ENCODE results near the gene PHLPP1.

The PHLPP1 gene

DNA sequence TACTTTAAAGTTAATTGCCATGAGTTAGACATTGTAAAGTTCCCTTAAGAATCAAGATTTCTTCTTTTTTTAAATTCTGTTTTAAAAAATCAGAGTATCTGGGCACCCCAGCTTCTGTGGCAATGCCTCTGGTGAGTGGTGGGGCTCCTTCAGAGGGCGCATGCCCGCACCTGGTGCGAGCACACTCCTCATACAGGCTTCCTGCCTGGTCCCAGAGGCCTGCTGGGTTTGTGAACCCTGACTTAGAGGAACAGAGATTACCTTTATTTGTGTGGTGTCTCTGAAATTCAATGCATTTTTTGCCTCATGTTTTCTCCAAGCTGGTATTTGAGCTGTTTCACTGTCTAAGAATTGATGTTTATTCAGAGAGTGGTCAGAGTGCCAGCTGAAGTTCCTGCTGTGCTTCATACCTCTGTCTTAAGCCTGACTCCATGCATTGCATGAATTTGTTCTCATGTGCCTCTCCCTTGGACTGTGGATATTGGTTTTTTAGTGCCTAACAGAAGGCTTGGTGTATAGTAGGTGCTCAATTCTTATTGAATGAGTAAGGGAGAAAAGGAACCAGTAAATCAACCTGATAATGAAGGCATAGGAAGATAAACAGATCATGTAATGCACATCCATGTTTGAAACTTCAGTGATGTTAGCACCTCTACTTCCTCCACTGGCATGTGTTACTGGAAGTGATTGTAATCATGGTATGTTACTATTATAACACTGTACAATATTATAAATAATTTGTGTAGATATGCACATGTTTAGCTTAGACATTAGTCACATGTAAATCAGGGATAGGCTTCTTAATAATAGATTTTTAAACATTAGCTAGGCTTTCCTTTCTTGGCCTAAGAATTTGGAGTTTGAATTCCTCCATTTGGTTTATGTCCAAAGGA lies 29.0 kb downstream of the PHLPP1 start:
- no peak for DNase-seq

DNA sequence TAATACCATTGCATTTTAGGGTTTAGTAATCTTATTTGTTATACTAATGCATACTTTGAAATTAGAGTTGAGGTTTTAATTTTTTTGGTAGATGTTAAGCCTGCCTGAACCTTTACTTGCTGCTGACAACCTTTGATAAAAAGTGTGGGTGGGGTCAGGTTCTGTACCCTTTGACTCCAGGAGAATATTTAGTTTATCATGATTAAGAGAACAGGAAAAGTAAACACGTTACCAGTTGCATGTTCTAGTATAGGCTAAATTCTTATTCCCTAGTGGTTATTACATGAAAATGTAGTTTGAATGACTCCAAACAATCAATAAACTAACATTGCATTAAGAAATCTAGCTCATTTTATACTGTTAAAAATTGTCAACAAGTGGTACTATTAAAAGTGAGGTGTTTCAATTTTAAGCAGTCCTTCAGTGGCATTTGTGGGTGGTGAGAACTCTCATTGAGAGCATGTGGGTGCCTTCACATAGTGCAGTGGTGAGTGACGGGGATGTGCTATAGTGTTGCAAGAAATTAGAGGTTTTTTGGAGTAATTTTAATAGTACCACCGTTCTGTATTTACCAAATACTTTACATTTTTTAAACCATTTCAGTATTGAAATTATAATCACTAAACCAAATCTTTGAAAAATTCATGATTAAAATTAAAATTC lies 29.9 kb downstream of the PHLPP1 start:
- DNase-seq: no peak

DNA sequence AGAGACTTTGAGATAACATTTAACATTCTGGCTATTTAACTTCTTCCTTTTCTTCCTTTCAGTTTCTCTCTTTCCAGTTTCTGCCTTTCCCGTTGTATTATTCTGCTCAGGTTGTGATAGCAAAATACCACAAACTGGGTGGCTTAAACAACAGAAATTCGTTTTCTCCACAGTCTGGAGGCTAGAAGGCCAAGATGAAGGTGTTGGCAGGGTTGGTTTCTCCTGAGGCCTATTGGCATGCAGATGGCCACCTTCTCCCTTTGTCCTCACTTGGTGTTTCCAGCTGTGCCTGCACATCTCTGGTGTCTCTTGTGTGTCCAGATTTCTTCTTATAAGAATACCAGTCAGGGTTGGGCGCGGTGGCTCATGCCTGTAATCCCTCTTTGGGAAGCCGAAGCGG lies 34.0 kb downstream of the PHLPP1 start:
- DNase-seq: no peak

DNA sequence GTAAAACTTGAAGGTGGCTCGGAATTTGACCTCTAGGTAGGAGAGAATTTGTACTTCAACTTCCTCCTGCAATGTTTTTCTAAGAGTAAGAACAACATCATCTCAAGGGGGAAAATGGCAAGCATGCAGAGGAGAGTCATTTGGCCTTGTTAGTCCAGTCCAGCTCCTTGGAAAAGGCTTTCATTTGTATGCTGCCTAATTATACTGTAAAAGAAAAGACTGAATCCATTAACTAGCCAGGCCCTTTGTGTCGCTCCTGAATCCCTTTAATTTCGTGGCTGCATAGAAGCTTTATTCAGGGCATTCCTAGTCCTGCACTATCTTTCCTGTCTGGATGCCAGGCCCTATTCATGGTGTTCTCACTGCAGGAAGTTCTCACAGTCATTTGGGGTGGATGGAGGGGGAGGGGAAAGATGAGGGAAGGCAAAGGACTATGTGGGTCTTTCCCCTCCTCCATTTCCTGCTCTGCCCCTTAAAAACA lies 36.0 kb downstream of the PHLPP1 start:
- DNase-seq: no peak

DNA sequence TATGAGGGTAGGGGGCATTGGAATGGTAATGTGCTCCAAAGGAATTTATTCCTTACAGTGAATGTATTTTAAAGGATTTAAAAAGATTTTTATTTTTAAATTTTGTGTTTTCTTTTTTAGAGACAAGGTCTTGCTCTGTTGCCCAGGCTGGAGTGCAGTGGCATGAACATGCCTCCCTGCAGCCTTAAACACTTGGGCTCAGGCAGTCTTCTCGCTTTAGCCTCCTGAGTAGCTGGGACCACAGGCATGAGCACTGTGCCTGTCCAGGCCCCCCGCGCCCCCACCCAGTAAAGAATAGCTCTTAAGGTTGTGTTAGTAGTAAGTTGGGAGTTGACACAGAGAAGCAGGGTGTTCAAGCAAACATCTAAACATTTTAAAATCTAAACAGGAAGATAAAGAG lies 36.6 kb downstream of the PHLPP1 start:
- no peak for DNase-seq

DNA sequence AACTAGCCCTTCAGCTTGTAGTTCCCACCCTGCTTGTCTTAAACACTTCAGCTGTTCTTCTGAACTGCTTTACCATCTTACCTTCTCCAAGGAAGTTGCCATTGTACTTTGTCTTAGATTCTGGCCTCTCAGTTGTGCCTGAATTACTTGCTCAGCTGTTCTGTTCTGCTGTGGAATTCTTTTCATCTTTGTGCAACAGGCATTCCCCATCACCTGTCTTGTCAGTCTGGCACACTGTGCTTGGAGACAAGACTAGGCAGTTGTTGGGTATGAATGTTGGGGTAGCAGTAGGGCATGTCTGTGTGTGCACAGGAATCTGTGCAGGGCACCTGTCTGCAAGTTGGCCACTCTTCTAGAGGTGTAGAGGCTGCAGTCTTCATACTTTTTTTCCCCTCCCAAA lies 38.7 kb downstream of the PHLPP1 start:
- DNase-seq: no peak

DNA sequence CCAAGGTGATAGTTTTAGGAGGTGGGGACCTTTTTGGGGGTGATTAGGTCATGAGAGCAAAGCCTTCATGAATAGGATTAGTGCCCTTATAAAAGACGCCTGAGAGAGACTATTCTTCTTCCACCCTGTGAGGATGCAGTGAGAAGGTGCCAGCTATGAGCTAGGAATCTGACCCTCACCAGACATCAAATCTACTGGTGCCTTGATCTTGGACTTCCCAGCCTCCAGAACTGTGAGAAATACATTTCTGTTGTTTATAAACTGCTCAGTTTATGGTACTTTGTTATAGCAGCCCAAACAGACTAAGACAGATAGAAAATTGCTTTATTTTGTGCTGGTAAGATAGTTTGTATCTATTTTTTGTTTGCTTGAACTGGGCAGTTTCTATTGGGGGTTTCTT lies 40.1 kb downstream of the PHLPP1 start:
- no peak for DNase-seq

DNA sequence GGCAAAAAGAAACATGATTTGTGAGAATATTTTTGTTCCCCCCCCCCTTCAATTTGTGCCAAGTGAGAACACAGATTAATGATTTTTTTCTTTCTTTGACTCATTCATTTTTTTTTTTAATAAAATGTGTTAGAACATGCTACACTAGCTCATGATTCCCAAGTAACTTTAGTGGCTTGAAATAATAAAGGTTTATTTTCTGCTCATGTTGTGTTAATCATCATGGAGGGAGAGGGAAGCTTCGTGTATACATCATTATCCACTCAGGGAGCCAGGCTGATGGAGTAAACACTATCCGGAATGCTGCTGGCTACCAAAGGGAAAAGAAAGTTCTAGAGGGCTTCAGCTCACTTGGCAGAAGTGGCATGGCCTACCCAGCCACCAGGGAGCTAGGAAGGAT lies 40.6 kb downstream of the PHLPP1 start:
- DNase-seq: no peak

DNA sequence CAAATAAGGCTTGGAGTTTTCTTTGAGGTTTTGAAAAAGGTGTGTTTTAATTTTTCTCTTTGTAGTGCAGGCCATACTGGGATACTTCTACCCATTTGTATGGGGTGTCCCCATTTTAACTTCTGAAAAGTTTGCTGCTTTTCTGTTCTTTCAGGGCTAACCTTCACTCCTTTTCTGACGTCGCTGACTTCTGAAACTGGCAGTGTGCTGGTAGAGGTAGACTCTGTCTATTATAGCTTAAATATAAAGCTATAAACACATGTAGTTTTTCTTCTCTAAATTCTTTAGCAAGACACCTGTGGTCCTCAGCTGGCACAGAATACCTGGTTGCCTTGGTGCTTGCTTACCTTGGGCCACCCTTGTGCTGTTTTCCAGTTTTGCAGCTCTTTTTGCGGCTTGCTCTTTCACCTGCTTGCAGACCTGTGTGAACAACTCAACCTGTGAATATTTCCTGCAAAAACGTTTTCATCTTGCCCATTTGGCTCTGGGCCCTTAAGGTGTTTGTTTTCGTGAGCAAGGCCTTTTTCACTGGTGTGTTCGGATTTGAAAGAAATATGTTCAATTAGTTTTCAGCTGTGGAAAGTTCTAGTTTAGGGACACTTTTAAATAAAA lies 42.2 kb downstream of the PHLPP1 start:
- DNase-seq: no peak

DNA sequence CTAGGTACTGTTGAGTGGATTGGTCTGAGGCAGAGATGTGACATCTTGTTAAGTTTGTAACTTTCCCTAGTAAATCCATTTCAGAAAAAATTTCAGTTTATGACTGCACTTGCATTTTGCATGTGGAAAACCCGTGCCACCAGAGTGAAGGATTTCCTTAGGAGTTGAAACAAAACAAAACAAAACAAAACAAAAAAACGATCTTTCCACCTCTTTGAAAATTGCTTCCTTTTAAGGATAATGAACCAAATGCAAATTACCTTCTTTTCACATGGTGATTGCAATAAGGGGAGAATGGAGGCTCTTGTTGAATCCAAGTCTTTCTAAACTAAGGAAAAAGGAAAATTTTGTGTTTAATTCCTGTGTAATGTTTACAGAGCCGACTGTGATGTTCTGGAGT lies 43.2 kb downstream of the PHLPP1 start:
- DNase-seq: no peak

DNA sequence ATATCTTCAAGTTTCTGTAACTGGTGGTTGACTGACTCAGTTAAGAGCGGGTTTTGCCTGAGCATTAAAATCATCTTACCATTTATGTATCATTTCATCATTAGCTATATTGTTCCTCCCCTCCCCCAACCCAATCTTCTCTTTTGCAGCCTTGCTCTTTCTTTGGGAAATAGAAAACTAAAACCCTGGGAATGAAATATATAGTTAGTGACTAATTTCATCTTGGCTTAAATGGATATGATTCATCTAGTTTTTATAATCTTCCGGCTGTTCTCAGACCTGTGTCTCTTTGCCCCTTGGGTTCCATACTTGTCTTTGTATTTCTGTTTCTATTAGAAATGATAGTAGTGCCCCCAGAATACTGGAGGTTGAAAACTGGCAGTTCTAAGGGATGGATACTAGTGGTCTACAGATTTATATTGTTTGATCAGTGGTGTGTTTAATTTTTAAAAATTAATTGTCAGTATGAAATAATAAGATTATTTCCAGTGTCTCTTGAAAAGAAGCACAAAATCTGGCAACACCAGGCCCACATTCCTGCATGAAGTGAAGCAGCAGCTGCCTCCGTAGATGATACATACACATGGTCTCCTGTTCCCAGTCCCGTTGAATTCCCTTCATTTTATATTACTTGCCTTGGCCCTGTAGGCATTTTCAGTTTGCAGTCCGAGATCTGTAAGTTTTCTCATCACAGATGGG lies 44.5 kb downstream of the PHLPP1 start:
- no peak for DNase-seq

DNA sequence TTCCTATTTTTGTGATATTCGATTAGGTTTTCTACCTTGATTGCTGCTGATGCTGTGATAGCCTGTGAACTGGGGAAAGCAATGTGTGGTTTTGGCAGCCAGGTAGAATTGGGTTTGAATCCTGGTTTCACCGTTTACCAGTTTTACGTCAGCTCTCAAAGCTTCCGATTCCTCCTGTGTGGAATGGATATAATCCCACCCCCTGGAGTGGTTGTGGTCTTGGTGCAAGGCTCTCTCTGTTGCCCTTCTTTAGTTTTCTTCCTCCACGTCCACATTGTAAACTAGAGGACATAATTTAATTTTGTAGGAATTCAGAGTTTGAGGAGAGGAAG lies 45.0 kb downstream of the PHLPP1 start:
- no peak for DNase-seq

DNA sequence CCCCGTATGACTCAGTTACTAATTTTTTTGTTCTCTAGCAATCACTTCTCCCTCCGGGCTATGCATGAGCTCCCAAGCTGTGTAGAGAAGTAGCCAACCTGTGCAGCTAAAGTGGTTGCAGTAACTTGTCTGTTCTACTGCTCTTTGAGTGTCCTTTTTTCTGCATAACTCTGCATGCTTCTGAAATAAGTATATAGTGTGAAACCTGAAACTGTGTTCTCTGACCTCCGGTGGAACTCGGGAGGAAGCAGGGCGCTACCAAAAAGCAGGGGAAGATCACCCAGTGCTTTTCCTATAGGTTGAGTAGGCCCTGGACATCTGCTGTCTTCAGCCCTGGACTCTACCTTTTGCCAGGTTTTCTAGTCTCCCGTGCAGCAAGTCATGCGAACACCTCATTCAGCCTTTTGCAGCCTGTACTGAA lies 47.8 kb downstream of the PHLPP1 start:
- DNase-seq: no peak

DNA sequence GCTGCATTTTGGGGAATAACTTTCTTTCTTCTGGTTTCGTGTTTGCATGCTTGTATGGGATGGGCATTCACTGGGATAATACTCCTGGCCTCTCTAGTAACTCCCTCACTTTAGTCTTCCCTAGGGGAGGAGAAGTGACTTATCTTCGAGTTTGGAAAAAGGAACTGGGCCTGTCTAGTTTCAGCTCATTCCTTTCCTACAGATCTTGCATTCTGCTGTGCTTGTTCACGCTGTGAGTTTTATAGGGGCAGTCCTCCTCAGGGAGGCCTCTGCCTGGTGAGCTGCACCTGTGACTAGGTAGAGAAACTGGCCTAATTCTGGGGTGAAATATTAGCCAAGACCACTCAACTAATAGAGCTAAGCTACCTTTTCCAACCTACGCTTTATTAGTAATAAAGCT lies 50.9 kb downstream of the PHLPP1 start:
- no peak for DNase-seq

DNA sequence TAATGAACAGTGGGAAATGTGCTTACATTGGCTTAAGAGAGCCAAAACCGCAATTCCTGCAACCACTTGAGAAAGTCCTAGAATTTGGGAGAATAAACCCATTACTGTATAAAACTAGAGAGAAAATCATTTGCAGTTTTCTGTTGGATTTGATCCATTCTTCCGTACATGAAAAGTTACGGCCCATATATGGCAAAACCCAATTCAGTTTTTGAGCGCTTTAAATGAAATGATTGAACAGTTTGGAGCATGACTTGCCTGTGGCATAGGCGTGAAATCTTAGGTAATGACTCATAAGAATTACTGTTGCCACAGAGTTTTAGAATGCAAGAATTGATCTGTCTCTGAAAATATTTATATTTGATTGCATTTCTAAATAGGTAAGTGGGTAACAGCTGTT lies 52.0 kb downstream of the PHLPP1 start:
- DNase-seq: no peak

DNA sequence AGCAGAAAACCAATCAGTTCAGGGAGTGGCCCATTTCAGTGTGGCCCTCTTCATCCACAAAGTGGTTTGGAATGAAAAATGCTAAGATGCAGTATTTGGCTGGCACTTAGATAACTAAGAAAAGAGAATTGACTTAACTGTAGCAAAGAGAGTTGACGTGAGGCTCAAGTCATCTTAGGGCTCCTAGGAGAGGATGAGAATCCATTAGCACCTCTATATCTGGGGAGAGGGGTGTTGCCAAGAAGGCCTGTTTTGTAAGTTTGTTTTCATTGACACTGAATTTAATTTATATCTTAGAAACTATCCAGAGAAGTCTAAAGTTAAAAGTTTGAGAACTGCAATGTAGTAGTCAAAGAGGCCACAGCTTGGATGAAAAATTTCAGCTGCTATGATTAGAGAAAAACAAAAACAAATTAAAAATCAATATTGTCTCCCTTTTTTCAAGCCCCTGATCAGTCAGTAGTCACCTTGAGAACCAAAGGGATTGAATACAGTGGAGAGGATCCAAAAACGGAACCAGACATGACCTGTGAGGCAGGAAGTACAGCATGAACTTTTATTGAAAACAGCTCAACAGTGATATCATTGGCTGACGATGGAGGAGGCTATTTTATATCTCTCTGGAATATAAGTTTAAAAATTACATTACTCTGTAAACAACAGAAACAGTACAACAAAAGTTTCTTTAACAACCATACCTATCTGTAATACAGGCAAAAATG lies 52.7 kb downstream of the PHLPP1 start:
- DNase-seq: no peak

DNA sequence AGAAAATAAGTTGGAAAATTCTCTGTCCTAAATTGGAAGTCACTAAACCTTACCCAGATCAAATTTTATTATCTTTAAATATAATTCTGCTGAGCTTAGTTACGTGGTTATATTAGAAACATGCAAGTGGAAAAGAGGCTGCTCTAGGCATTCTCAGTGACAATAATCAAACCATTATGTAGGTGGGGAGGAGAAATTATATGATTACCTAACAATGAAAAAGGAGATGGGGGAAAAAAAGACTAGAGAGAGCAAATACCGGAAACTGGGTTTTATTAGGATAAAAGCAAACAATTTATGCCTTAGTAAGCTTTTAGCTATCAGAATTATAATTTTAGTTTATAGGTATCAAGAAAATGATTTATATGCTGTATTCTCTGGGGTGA lies 53.2 kb downstream of the PHLPP1 start:
- no peak for DNase-seq

DNA sequence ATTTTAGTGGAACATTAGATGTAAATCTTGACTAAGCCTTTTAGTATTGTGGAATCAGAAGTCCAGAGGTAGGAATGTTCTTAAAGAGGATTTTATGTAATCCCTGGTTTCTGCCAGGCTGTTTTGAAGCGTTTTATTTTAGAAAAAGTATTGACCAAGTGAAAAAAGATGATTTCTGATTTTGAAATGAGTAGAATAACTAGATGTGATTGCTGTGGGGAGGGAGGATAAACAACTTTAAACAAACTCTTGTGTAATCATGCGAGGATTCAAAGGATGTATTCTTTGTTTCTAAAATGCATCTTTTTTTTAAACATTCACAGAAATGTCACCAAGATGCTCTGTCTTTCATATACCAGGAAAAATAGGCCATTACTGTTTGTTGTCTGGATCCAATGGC lies 53.9 kb downstream of the PHLPP1 start:
- no peak for DNase-seq

DNA sequence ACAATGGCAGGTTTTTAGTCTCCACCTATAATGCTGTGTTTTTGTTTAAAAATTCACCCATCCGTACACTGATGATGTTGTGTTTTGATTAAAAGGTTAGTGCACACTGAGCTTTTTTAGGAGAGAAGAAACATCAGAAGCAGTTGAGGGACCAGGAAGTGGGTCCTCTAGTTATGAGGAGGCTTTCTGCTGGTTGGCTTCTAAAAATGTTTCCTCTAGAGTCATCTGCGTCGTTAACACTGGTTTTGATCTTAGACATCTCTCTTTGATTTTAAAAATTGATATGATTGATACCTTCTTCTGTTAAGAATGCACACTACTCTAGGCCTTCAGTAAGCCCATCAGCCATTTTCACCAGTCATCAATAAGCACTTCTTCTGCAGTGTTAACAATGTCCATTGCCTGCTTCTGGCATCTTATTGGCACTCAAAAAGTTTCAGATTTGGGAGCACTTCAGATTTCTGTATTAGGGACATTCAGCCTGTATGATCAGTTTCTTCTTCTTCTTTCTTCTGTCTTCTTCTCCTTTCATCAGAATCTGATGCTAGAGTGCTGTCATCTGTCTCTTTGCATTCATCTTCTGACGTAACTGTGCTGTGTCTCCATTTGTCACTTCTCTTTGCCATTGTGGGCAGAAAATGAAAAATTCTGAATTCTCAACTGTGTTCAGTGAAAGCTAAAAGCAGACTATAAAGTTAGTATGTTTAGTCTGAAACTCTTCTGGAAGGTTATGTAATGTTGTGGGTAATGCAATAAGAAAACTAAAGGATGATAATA lies 56.3 kb downstream of the PHLPP1 start:
- no peak for DNase-seq

DNA sequence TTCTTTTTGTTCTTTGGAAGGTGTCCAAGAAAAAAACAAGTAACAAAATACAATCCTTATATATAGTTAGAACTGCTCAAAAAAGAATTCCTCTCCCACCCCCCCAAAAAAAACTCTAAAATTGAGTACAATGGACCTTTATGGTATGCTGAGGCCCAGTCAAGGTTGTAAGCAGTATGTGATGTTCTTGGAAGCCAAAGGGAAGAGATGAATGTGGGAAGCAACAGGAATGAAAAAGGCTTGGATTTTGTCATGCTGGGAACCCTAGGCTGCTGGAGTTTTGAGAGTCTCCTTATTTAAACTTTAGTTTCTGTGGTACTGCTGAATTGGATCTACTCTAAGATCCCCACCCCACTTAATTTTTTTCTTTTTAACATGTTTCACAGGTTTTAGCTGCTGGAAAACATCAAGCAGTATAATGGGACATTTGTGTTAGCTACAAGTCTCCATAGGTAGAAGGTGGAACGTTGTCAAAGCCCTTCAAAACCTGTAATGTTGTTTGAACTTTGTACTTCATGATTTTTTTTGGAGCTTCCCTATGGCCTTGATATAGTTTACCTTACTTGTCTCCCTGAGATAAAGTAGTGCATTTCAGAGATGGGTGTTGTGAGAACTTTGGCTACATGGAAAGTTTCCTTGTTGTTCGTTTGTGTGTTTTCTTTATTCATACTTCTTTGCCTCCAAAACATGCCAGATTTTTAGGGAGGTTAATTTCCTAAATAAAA lies 57.7 kb downstream of the PHLPP1 start:
- no peak for DNase-seq

DNA sequence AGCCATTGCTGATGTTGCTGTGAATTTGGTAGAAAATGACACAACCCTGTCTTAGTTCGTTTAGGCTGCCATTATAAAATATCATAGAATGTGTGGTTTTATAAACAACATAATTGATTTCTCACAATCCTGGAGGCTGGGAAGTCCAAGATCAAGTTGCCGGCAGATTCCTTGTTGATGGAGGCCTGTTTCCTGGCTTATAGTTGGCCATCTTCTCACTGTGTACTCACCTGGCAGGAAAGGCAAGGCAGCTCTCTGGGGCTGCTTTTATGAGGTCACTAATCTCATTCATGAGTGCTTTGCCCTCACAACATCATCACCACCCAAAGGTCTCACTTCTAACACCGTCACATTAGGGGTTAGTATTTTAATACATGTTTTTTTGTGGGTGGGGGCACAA lies 58.4 kb downstream of the PHLPP1 start:
- DNase-seq: no peak
